Stimulated activated naive CD8-positive, alpha-beta T cell treated with anti-CD3 and anti-CD28 coated beads, Interleukin-15, Interleukin-2, amounts not matched to agents 100 ng/mL and 50 ng/mL, for 24 hours (primary cell): ENCODE data around the gene CAMTA1.

Experiments
- H3K27ac Mint-ChIP-seq: one replicate; pipeline ENCODE4 v1.8.0; 2021; ENCODE audit warnings: mild to moderate bottlenecking, mixed read lengths
- H3K27me3 Mint-ChIP-seq: one replicate; pipeline ENCODE4 v1.8.0; 2021; ENCODE audit warnings: mixed read lengths
- H3K36me3 Mint-ChIP-seq: one replicate; pipeline ENCODE4 v1.8.0; 2021; ENCODE audit warnings: low read depth, mixed read lengths
- H3K4me1 Mint-ChIP-seq: one replicate; pipeline ENCODE4 v1.8.0; 2021; ENCODE audit warnings: low read depth, mixed read lengths
- H3K4me3 Mint-ChIP-seq: one replicate; pipeline ENCODE4 v1.8.0; 2021; ENCODE audit warnings: mild to moderate bottlenecking, mixed read lengths
- H3K9me3 Mint-ChIP-seq: one replicate; pipeline ENCODE4 v1.8.0; 2021; ENCODE audit warnings: mixed read lengths

The CAMTA1 gene

DNA sequence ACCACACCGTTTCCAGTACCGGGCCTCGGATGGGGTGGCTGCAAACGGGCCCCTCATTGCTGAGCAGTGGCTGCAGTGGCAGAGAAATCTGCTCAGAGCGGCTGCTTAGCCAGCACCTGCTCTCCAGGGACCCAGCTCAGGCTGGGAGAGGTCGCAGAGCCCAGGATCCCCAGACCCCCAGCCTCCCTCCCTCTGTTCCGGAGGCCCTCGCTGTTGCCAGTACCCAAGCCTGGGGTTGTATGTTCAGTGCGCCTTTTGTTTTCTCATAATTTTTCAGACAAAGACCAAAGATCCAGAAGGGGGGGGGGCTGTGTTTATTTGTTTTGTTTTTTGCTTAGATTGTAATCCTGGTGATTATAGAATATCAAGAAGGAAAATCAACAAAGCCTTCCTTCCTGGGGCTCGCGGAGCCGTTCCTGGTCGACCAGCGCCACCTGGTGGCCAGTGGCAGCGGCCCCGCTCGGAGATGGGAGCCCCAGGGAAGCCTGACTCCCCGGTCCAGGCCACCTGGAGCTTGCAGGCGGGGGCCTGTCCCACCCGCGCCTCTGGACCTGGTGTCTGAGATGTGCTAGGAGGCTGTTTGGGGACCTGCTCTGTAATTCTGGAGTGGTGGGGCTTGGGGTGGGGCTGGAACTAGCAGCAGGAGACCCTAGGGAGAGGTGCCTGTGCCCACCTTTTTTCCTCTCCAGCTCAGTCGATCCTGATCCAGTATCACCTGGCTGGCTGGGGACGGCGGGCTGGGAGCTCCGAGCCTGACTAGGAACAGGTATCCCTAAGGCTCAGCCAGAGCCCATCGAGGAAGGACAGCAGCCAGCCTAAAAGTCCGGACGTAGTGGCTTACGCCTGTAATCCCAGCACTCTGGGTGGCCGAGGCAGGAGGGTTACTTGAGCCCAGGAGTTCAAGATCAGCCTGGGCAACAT is 862.0 kb downstream of the CAMTA1 start:
- H3K4me3 Mint-ChIP-seq = no peak overlapping the region
- H3K27me3 Mint-ChIP-seq = no peaks in the 10 kb centered on the region
- no peaks in the 10 kb centered on the region for H3K4me1 Mint-ChIP-seq
- no peaks in the 10 kb centered on the region for H3K9me3 Mint-ChIP-seq
- H3K36me3 Mint-ChIP-seq = no peaks in the 10 kb centered on the region
- no peak overlapping the region for H3K27ac Mint-ChIP-seq

DNA sequence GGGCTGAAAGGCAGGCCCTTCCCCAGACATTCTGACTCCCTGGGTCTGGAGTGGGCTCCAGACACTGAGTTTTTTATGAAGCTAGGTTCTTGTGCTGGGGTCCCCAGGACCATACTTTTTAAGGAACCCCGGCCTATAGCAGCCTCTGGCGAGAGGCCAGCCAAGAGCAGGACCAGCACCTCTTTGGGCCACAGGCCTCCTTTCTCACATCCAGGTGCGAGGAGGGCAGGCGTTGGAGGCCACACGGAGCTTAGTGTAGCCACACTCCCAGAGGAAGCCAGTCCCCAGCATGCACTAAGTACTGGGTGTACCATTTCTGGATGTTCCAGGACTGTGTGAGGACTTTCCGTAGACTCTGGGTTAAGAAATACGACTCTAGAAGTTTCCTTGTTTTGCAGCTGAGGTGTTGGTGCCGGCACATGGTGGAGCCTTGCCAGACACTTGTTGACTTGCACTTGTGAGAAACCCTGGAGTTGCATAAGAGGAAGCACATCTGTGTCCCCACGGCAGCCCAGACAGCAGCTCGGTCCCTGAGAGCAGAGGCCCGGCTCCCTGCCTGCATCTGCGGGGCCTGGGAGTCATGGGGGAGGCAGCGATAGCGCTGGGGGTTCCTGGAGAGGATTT is 863.6 kb downstream of the CAMTA1 start:
- Mint-ChIP-seq H3K9me3 (no peaks in the 10 kb centered on the region), H3K4me1 (no peaks in the 10 kb centered on the region), H3K27ac (no peak overlapping the region), H3K27me3 (no peaks in the 10 kb centered on the region), H3K36me3 (no peaks in the 10 kb centered on the region), H3K4me3 (no peak overlapping the region)

GRCh38 chr1:7650801-7651200 is 865.5 kb downstream of the CAMTA1 start:
- H3K36me3 Mint-ChIP-seq = no peaks in the 10 kb centered on the region
- H3K27ac Mint-ChIP-seq = no peak overlapping the region
- H3K27me3 Mint-ChIP-seq = no peaks in the 10 kb centered on the region
- no peak overlapping the region for H3K4me3 Mint-ChIP-seq
- no peaks in the 10 kb centered on the region for H3K4me1 Mint-ChIP-seq
- no peaks in the 10 kb centered on the region for H3K9me3 Mint-ChIP-seq

- Mint-ChIP-seq H3K36me3 (no peaks in the 10 kb centered on the region), H3K27me3 (no peaks in the 10 kb centered on the region)
Measured at GRCh38 chr1:7651203-7651602, 865.9 kb downstream of the CAMTA1 start.

GRCh38 chr1:7652061-7652460 is 866.8 kb downstream of the CAMTA1 start:
- H3K36me3 Mint-ChIP-seq = no peaks in the 10 kb centered on the region
- no peaks in the 10 kb centered on the region for H3K9me3 Mint-ChIP-seq
- H3K4me3 Mint-ChIP-seq = no peak overlapping the region
- no peaks in the 10 kb centered on the region for H3K27me3 Mint-ChIP-seq
- H3K4me1 Mint-ChIP-seq = no peaks in the 10 kb centered on the region
- H3K27ac Mint-ChIP-seq = no peak overlapping the region

More at GRCh38 chr1:7651203-7651602, 865.9 kb downstream of the CAMTA1 start:
- Mint-ChIP-seq H3K9me3 (no peaks in the 10 kb centered on the region), H3K4me1 (no peaks in the 10 kb centered on the region), H3K27ac (no peak overlapping the region), H3K4me3 (no peak overlapping the region)

DNA sequence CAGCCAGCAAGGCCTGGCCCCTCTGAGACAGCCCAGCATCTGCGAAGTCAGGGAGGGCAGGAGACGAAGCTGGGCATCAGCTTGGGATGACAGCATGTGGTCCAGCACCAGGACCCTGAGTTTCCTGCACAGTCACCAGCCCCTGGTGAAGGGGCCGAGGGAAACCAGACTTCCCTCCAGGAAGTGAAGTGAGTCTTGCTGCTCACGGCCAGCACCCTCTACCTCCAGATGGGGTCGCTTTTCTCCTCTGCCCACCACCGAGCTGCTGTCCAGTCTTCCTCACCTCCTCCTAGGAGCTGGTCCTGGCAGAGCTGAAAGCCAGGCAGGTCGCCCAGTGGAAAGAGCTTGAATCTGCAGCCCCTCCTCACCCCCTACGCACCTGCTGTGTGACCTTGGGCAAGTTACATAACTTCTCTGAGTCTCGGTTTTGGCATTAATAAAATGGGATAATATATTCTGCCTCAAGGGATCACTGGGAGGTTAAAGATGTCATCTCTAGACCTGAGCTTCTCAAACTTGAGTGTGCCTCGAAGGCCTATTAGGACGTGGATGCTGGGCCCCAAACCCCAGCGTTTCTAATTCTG is 867.4 kb downstream of the CAMTA1 start:
- Mint-ChIP-seq H3K36me3 (no peaks in the 10 kb centered on the region), H3K27ac (no peak overlapping the region), H3K4me1 (no peaks in the 10 kb centered on the region), H3K27me3 (no peaks in the 10 kb centered on the region), H3K4me3 (no peak overlapping the region), H3K9me3 (no peaks in the 10 kb centered on the region)

- Mint-ChIP-seq H3K36me3 (no peaks in the 10 kb centered on the region), H3K27me3 (no peaks in the 10 kb centered on the region), H3K9me3 (no peaks in the 10 kb centered on the region), H3K27ac (no peak overlapping the region), H3K4me1 (no peaks in the 10 kb centered on the region), H3K4me3 (no peak overlapping the region)
Measured at GRCh38 chr1:7654725-7655124, 869.5 kb downstream of the CAMTA1 start.

- Mint-ChIP-seq H3K27me3 (no peaks in the 10 kb centered on the region), H3K27ac (no peak overlapping the region), H3K4me3 (no peak overlapping the region), H3K9me3 (no peaks in the 10 kb centered on the region), H3K4me1 (no peaks in the 10 kb centered on the region), H3K36me3 (no peaks in the 10 kb centered on the region)
Measured at GRCh38 chr1:7655354-7655753, 870.1 kb downstream of the CAMTA1 start.

- Mint-ChIP-seq H3K36me3 (no peaks in the 10 kb centered on the region), H3K4me1 (no peaks in the 10 kb centered on the region), H3K27ac (no peak overlapping the region), H3K9me3 (no peaks in the 10 kb centered on the region), H3K27me3 (no peaks in the 10 kb centered on the region), H3K4me3 (no peak overlapping the region)
Measured at GRCh38 chr1:7656557-7657215, 871.4 kb downstream of the CAMTA1 start.

- no peaks in the 10 kb centered on the region for H3K4me1 Mint-ChIP-seq
- no peaks in the 10 kb centered on the region for H3K27me3 Mint-ChIP-seq
- no peak overlapping the region for H3K4me3 Mint-ChIP-seq
- no peak overlapping the region for H3K27ac Mint-ChIP-seq
- H3K36me3 Mint-ChIP-seq = no peaks in the 10 kb centered on the region
- no peaks in the 10 kb centered on the region for H3K9me3 Mint-ChIP-seq
Measured at GRCh38 chr1:7657287-7658016, 872.2 kb downstream of the CAMTA1 start.

DNA sequence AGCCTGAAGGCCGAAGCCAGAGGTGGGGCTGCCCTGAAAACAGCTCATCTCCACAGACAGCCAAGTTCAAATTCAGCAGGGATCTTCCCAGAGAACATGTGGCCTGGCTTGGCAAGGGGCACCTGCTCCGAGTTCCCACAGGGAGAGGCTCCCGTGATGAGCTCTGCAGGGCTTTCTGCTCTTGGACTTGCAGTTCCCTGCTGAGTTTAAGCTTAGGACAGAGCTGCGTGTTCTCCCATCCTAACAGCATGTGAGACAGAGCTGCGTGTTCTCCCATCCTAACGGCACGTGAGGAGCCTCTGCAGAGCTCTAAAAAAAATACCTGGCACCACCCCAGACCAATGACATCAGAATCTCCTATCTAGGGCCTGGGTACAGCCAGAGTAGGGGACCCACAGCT is 872.8 kb downstream of the CAMTA1 start:
- H3K27ac Mint-ChIP-seq = no peak overlapping the region
- no peaks in the 10 kb centered on the region for H3K4me1 Mint-ChIP-seq
- no peaks in the 10 kb centered on the region for H3K9me3 Mint-ChIP-seq

DNA sequence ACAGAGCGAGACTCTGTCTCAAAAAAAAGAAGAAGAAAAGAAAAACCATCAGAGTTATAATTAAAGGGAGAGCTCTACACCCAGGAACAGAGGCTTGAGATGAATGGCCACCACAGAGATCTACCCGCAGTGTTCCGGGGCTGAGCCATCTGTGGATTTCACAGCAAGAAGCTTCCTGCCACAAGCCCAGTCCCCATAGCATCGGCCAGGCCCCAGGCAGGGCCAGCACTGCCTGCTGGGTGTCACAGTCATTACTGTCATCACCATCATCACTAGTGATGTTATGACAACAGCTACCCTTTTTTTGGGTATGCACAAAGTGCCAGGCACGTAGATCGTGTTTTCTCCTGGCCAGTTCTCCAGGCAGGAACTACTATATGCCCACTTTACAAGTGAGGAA is 874.3 kb downstream of the CAMTA1 start:
- Mint-ChIP-seq H3K27ac (no peak overlapping the region), H3K4me1 (no peaks in the 10 kb centered on the region), H3K36me3 (no peaks in the 10 kb centered on the region), H3K4me3 (no peak overlapping the region), H3K27me3 (no peaks in the 10 kb centered on the region), H3K9me3 (no peaks in the 10 kb centered on the region)

More for the DNA sequence above, 872.8 kb downstream of the CAMTA1 start:
- no peak overlapping the region for H3K4me3 Mint-ChIP-seq
- H3K36me3 Mint-ChIP-seq = no peaks in the 10 kb centered on the region
- no peaks in the 10 kb centered on the region for H3K27me3 Mint-ChIP-seq

DNA sequence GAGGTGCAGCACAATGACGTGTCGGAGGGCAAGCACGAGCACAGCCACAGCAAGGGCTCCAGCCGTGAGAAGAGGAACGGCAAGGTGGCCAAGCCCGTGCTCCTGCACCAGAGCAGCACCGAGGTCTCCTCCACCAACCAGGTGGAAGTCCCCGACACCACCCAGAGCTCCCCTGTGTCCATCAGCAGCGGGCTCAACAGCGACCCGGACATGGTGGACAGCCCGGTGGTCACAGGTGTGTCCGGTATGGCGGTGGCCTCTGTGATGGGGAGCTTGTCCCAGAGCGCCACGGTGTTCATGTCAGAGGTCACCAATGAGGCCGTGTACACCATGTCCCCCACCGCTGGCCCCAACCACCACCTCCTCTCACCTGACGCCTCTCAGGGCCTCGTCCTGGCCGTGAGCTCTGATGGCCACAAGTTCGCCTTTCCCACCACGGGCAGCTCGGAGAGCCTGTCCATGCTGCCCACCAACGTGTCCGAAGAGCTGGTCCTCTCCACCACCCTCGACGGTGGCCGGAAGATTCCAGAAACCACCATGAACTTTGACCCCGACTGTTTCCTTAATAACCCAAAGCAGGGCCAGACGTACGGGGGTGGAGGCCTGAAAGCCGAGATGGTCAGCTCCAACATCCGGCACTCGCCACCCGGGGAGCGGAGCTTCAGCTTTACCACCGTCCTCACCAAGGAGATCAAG is 878.3 kb downstream of the CAMTA1 start:
- Mint-ChIP-seq H3K4me3 (no peak overlapping the region), H3K36me3 (no peaks in the 10 kb centered on the region), H3K4me1 (peaks cover 3% of the 10 kb centered on the region), H3K27me3 (no peaks in the 10 kb centered on the region), H3K9me3 (no peaks in the 10 kb centered on the region), H3K27ac (no peak overlapping the region)
